Liver (tissue), 3 donors: ENCODE results near the gene SIK3.

Source experiments
- CTCF ChIP-seq: fragments of 150-350 bp; IDR thresholded peaks from 2 replicates; pipeline ENCODE4 v1.5.1; 2017; ENCODE audit warnings: improper control_type of control experiment, low read depth, low read length; ENCODE audit not compliant: missing input control
- FOXA1 ChIP-seq: IDR thresholded peaks from 2 replicates; pipeline ENCODE4 v1.6.1; 2016; ENCODE audit warnings: antibody characterized with exemption
- JUND ChIP-seq, 2 donors: IDR thresholded peaks; 2 replicates each; pipeline ENCODE4 v1.6.1; 2016; ENCODE audit warnings: antibody characterized with exemption in 2 of 2
- YY1 ChIP-seq: IDR thresholded peaks from 2 replicates; pipeline ENCODE4 v1.6.1; 2016; ENCODE audit warnings: antibody characterized with exemption, mild to moderate bottlenecking
- donor health status: healthy.
- donor health status: healthy.

GRCh38 chr11:116831790-116832349, 266.4 kb downstream of the SIK3 start:
- TF ChIP-seq CTCF = no peak
- no peak for TF ChIP-seq FOXA1
- TF ChIP-seq JUND (IDR thresholded peaks at IDR 0.05) = peak in 1 of 2 donors; percentile 14
- TF ChIP-seq YY1 = no peak
